GM21717 (cell line): ENCODE measurements around the gene DMBT1.

Source experiments
- ATAC-seq: cut with Tn5 transposase; IDR thresholded peaks from one replicate; pipeline ENCODE4 v1.9.1; 2021; ENCODE audit warnings: mild to moderate bottlenecking, moderate library complexity; ENCODE audit not compliant: unreplicated experiment

The DMBT1 gene

DNA sequence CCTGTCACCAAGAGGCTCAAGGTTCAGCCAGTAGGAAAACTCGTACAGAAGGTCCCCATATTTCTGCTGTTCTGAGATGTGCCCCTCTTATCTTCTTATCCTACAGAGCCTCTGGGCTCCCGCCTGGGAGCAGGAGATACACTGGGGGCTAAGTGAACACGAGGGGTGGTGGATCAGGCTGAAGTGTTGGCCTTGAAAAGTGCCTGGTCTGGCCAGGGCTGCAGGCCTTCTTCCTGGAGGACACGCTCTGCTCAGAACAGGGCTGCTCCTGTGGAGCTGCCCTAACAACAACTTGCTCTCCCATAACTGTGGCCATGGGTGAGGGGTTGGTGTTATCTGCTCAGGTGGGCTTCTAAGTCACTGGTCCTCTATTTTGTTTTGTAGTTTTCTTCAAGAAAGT, 105.4 kb downstream of the DMBT1 start:
- ATAC-seq = no peak

- no peak for ATAC-seq
These were observed 108.5 kb downstream of the DMBT1 start for GRCh38 chr10:122669045-122669444.

DNA sequence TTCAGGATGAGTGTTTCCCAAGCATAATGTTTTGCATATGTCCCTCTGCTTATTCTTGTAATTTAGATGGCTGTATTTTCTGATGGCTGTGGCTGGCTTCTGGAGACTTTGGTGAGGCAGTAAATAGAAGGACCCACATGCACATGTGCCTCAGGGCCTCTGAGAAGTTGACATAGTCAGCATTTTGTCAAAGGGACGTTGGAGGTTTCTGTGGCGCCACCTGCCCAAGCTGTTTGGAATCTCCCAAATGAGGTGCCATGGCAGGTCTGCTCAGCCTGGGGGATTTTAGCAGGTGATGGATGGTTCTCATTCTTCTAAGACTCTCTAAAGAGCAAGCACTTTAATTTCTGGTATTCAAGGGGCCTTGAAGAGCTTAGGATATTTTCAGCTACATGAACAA, 109.3 kb downstream of the DMBT1 start:
- ATAC-seq = no peak

DNA sequence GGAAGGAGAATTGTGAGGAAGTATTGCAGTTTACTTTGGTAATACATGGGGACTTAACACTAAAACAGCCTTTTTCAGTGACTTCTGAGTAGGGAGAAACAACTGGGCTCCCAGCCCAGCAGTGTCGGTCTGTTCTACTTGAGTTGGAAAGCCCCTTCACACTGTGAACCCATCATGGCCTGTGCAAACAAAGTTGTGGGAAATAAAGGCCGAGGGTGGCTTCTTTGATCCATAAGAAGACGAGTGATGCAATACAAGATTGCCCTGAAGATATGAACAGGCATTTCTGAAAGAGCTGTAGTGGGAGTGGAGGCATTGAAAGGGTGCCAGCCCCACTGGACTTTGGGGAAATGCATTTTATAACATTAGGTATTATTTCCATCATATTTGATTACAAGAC, 110.8 kb downstream of the DMBT1 start:
- ATAC-seq = no peak

GRCh38 chr10:122672655-122673054, 112.1 kb downstream of the DMBT1 start:
- ATAC-seq = no peak

DNA sequence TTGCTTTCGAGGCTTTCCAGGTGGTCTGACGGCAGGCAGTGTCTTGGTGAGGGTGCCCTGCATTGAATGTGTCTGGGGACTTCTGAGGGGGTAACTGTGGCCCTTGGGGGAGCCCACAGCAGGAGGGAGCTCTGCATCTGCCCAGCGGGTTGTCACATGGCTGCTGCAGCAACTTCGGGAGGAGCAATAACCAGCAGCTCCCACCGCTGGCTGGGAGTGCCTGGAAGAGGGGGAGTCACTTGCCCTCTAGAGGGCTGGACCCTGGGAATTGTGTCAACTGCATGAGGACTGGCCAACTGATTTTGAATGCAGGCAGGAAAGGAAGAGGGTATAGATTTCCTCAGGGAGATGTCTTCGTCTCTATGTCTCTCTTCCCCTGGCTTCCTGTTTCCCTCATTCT, 112.7 kb downstream of the DMBT1 start:
- ATAC-seq = no peak

- no peak for ATAC-seq
These were observed 113.2 kb downstream of the DMBT1 start for GRCh38 chr10:122673731-122674130.

GRCh38 chr10:122674781-122675180, 114.2 kb downstream of the DMBT1 start:
- no peak for ATAC-seq

GRCh38 chr10:122675278-122675677, 114.7 kb downstream of the DMBT1 start:
- ATAC-seq = no peak

DNA sequence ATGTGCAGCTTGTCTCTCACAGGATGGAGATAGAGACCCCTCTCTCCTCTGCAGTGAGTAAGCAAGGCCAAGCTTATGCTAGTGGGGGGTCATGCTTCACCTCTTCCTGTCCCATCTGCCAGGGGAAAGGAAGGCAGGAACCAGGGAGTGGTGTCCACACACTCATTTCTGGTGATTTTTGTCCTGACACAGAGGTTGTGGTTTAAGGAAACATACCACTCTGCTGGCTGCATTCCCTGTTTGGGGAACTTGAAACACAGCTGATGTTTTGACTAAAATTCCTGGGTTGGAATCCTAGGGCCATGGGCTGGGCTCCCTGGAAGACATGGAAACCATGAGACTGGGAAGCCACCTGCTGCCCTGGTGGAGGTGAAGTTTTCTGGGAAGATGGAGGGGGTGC, 117.7 kb downstream of the DMBT1 start:
- no peak for ATAC-seq

GRCh38 chr10:122682522-122682921, 122.0 kb downstream of the DMBT1 start:
- ATAC-seq = no peak

GRCh38 chr10:122688293-122688989, 127.9 kb downstream of the DMBT1 start:
- no peak for ATAC-seq

DNA sequence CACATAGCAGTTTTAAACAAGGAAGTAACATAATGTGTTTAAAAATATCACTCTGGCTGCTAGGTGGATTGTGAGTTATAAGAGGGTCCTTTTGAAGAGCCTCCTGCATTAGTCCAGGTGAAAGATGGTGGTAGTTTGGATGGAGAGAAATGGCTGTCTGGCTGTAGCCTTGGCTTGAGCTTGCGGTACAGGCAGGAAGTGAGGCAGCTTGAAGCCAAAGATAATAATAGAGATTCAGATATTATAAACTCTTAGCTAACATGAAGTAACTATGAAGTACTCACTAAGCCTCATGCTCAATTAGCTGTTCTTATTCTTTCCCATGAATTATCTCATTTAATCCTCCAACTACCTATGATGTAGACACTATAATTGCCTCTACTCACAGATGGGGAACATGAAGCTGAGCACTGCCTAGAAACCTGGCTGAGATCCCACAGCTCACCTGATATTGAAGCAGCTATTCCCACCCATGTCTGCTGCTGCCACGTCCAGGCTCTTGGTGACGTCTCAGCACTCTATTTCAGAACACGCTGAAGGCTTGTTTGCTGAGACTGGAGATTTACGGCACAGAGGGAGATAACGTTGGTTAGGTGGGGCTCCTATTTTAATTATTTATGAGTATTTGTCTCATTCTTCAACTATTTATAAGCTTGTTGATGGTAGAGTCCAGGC, 128.7 kb downstream of the DMBT1 start:
- ATAC-seq = no peak

DNA sequence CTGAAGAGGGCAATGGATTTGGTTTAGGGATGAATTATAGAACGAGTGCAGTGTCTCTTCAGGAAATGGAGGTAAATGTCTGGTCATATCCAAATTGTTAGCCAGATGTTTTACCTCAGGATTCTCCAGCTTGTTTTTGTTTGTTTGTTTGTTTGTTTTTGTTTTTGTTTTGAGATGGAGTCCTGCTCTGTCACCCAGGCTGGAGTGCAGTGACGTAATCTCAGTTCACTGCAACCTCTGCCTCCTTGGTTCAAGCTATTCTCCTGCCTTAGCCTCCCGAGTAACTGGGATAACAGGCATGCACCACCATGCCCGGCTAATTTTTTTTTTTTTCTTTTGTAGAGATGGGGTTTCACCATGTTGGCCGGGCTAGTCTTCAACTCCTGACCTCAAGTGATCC, 132.2 kb downstream of the DMBT1 start:
- ATAC-seq = no peak
